T-helper 1 cell treated with Interleukin-12 subunit alpha and Interleukin-12 subunit beta and Interleukin-4 antibody, amounts not matched to agents 30 μg/mL and 1 μg/mL, for 36 hours (primary cell): Measurements from ENCODE around the gene CCDC40.
"Not testable (repeated sequence)": the region's sequence is repeated elsewhere in the genome, so short reads cannot be mapped to it uniquely, and the experiment has no call there.

ENCODE experiments used
- H3K27ac Mint-ChIP-seq: one replicate; pipeline ENCODE4 v1.8.0; 2021; ENCODE audit warnings: mild to moderate bottlenecking, mixed read lengths
- H3K27me3 Mint-ChIP-seq: one replicate; pipeline ENCODE4 v1.8.0; 2021; ENCODE audit warnings: low read depth, mixed read lengths
- H3K36me3 Mint-ChIP-seq: one replicate; pipeline ENCODE4 v1.8.0; 2021; ENCODE audit warnings: low read depth, mixed read lengths
- H3K4me1 Mint-ChIP-seq: one replicate; pipeline ENCODE4 v1.8.0; 2021; ENCODE audit warnings: low read depth, mixed read lengths
- H3K4me3 Mint-ChIP-seq: one replicate; pipeline ENCODE4 v1.8.0; 2021; ENCODE audit warnings: mild to moderate bottlenecking, moderate library complexity, mixed read lengths
- H3K9me3 Mint-ChIP-seq: one replicate; pipeline ENCODE4 v1.8.0; 2021; ENCODE audit warnings: mixed read lengths

The CCDC40 gene

GRCh38 chr17:80035937-80036714, at the start of gene CCDC40:
TSS of gene CCDC40 (plus strand) at chr17:80036642. CDS start at chr17:80036663, 21 bp downstream.
- Mint-ChIP-seq H3K4me3 (peak within 1 kb of the TSS; percentile 86), H3K27ac (peak within 1 kb of the TSS; percentile 76), H3K4me1 (peaks cover 6% of the 10 kb centered on the region), H3K36me3 (no peaks in the 10 kb centered on the region), H3K27me3 (peaks cover 60% of the 10 kb centered on the region), H3K9me3 (no peaks in the 10 kb centered on the region)

DNA sequence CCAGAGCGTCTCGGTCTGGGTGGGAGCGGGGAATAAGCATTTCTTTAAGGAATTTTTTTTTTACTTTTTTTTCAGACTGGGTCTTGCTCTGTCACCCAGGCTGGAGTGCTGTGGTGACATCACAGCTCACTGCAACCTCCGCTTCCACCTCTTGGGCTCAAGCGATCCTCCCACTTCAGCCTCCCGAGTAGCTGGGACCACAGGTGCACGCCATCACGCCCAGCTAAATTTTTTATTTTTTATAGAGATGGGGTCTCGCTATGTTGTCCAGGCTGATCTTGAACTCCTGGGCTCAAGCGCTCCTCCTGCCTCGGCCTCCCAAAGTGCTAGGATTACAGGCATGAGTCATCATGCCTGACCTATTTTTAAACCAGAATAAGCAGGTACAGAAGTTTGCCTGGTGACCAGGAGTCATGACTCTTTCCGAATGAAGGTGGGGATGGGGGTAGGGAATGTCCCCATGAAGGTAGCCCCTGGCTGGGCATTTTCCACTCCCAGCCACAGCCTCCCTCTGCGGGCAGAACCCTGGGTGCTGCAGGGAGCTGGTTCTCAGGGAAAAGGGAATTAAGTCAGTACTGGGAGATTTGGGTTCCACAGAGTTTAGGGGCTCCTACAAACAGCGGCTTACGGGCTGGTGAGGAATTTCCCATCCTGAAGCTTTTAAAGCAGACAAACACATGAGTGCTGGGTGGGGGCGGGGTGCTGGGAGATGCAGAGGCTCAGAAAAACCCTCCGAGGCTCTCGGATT, 49.1 kb upstream of the CCDC40 start:
- H3K36me3 Mint-ChIP-seq = no peaks in the 10 kb centered on the region
- no peaks in the 10 kb centered on the region for H3K9me3 Mint-ChIP-seq
- H3K27ac Mint-ChIP-seq = no peak overlapping the region
- H3K27me3 Mint-ChIP-seq = no peaks in the 10 kb centered on the region
- peaks cover 3% of the 10 kb centered on the region for H3K4me1 Mint-ChIP-seq
- no peak overlapping the region for H3K4me3 Mint-ChIP-seq

- Mint-ChIP-seq H3K4me1 (peaks cover 7% of the 10 kb centered on the region), H3K9me3 (no peaks in the 10 kb centered on the region), H3K4me3 (no peak overlapping the region), H3K36me3 (no peaks in the 10 kb centered on the region), H3K27ac (no peak overlapping the region), H3K27me3 (no peaks in the 10 kb centered on the region)
Observed at GRCh38 chr17:79987935-79988184, 48.6 kb upstream of the CCDC40 start.

- H3K9me3 Mint-ChIP-seq = no peaks in the 10 kb centered on the region
- H3K4me1 Mint-ChIP-seq = peaks cover 10% of the 10 kb centered on the region
- no peaks in the 10 kb centered on the region for H3K36me3 Mint-ChIP-seq
- no peaks in the 10 kb centered on the region for H3K27me3 Mint-ChIP-seq
- no peak overlapping the region for H3K4me3 Mint-ChIP-seq
- H3K27ac Mint-ChIP-seq = no peak overlapping the region
Observed at GRCh38 chr17:79988185-79988971, 48.1 kb upstream of the CCDC40 start.

GRCh38 chr17:79989106-79989835, 47.2 kb upstream of the CCDC40 start:
- no peaks in the 10 kb centered on the region for H3K9me3 Mint-ChIP-seq
- H3K27me3 Mint-ChIP-seq = no peaks in the 10 kb centered on the region
- peaks cover 13% of the 10 kb centered on the region for H3K4me1 Mint-ChIP-seq
- no peak overlapping the region for H3K27ac Mint-ChIP-seq
- no peaks in the 10 kb centered on the region for H3K36me3 Mint-ChIP-seq
- H3K4me3 Mint-ChIP-seq = no peak overlapping the region

- no peaks in the 10 kb centered on the region for H3K9me3 Mint-ChIP-seq
- no peak overlapping the region for H3K4me3 Mint-ChIP-seq
- H3K4me1 Mint-ChIP-seq = peaks cover 13% of the 10 kb centered on the region
- H3K36me3 Mint-ChIP-seq = no peaks in the 10 kb centered on the region
- H3K27ac Mint-ChIP-seq = no peak overlapping the region
- no peaks in the 10 kb centered on the region for H3K27me3 Mint-ChIP-seq
Observed at GRCh38 chr17:79990051-79990592, 46.3 kb upstream of the CCDC40 start.

DNA sequence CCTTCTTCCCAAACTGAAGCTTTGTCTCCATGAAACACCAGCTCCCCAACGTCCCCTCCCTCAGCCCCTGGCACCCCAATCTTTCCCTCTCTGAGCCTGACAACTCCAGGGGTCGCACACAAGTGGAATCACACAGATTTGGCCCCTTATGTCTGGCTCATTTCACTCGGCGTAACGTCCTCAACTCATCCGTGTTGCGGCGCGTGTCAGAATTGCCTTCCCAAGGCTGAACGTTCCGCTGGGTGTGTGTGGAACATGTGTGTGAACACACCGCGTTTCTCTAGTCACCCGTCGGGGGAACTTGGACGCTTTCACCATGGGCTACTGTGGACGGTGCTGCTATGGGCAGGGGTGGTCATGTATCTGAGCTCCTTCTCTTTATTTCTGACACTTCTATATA, 45.7 kb upstream of the CCDC40 start:
- Mint-ChIP-seq H3K4me3 (peak overlapping the region; percentile 21), H3K36me3 (no peaks in the 10 kb centered on the region), H3K27me3 (no peaks in the 10 kb centered on the region), H3K27ac (no peak overlapping the region), H3K9me3 (no peaks in the 10 kb centered on the region), H3K4me1 (peaks cover 14% of the 10 kb centered on the region)

- H3K4me3 Mint-ChIP-seq = peak overlapping the region; percentile 65
- H3K9me3 Mint-ChIP-seq = no peaks in the 10 kb centered on the region
- peaks cover 20% of the 10 kb centered on the region for H3K4me1 Mint-ChIP-seq
- no peaks in the 10 kb centered on the region for H3K27me3 Mint-ChIP-seq
- H3K36me3 Mint-ChIP-seq = no peaks in the 10 kb centered on the region
- H3K27ac Mint-ChIP-seq = peak overlapping the region; percentile 63
Observed at GRCh38 chr17:79991140-79991923, 45.1 kb upstream of the CCDC40 start.

DNA sequence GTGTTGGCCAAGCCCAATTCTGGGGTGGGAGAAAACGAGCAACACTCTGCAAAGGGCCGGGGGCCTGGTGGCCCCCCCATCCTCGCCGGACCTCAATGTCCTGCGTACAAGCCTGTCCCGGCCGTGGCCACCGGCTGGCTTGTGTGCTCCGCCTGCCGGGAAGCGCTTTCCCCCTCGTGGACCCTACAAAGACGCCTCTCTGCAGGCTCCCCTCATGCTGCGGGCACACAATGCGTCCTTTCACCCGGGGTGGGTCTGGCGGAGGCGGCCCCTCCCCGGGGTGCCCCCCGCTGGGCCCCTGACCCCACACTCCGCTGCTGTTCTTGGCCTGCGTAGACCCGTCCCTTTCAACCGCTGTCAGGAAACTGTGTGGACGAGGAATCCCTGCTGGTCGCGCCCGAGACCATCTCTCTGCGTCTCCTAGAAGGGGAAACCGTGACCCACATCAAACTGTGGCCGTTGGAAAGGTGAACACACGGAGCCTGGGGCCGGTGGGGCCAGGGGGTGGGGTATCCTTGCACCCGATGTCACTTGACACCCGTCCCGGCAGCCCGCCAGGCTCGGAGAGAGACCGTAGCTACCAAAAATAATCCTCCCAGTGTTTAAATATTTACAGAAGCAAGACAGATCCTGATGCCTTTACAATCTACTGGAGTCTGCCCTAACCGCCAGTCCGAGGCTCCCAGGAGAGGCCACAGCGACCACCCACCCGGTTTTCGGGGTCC, 44.4 kb upstream of the CCDC40 start:
- Mint-ChIP-seq H3K27me3 (no peaks in the 10 kb centered on the region), H3K4me1 (peaks cover 26% of the 10 kb centered on the region), H3K36me3 (no peaks in the 10 kb centered on the region), H3K4me3 (peak overlapping the region; percentile 73), H3K9me3 (no peaks in the 10 kb centered on the region), H3K27ac (peak overlapping the region; percentile 67)

GRCh38 chr17:79992649-79993389, 43.6 kb upstream of the CCDC40 start:
- H3K27ac Mint-ChIP-seq = peak overlapping the region; percentile 67
- H3K27me3 Mint-ChIP-seq = no peaks in the 10 kb centered on the region
- peaks cover 33% of the 10 kb centered on the region for H3K4me1 Mint-ChIP-seq
- H3K36me3 Mint-ChIP-seq = no peaks in the 10 kb centered on the region
- H3K9me3 Mint-ChIP-seq = no peaks in the 10 kb centered on the region
- H3K4me3 Mint-ChIP-seq = peak overlapping the region; percentile 73

DNA sequence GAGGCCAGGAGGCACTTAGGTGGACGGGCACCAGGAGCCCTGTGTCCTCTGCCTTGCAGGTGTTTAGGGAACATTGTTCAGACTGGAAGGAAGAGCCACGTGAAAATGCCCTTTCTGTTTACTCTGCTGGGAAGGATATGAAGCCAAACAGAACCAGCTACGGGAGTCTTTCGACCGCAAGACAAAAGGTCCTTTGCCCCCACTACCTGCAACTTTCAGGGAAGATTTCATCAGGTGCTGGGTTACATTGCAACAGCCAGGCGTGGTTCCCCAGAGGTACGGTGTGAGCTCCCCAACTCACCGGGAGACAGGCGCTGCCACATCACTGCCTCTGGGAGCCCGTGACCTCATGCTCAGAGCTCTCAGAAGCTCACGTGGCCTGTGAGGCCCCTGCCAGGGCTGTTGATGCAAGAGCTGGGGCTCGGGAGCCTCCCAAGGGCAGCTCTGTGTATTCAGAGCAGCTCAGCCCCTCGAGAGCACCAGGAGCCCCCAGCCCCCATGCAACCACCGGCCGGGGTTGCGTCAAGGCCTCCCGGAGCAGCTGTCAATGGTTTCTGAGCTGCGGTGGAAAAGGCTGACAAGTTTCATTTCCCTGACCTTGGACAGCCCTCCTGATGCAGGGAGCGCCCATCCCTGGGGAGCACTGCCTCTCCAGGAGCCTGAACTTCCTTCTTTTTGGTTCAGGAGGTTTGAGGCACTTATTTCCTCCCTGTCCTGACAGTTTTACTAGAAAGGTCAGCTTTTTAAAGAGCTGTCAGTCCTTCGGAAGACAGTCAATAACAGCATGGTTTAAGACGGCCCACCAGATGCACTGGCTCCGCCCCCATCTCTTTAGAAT, 42.8 kb upstream of the CCDC40 start:
- no peaks in the 10 kb centered on the region for H3K36me3 Mint-ChIP-seq
- H3K9me3 Mint-ChIP-seq = no peaks in the 10 kb centered on the region
- H3K4me1 Mint-ChIP-seq = peaks cover 35% of the 10 kb centered on the region
- H3K4me3 Mint-ChIP-seq = peak overlapping the region; percentile 34
- no peaks in the 10 kb centered on the region for H3K27me3 Mint-ChIP-seq
- peak overlapping the region; percentile 52 for H3K27ac Mint-ChIP-seq

- H3K27me3 Mint-ChIP-seq, H3K36me3 Mint-ChIP-seq, H3K9me3 Mint-ChIP-seq, H3K4me3 Mint-ChIP-seq, H3K27ac Mint-ChIP-seq: not testable (repeated sequence)
- H3K4me1 Mint-ChIP-seq = peaks cover 35% of the 10 kb centered on the region
Observed at GRCh38 chr17:79994228-79994569, 42.2 kb upstream of the CCDC40 start.
